ENCODE results near the gene SDHA. TPM values are rescaled to one million over a fixed set of nuclear protein-coding genes. Genes with fewer than 3 reads are reported as not detected.
"Not testable (repeated sequence)": the region's sequence is repeated elsewhere in the genome, so short reads cannot be mapped to it uniquely, and the experiment has no call there.

SDHA gene
- total RNA-seq, 2 experiments from 2014 or later = 167 to 172 TPM

DNA sequence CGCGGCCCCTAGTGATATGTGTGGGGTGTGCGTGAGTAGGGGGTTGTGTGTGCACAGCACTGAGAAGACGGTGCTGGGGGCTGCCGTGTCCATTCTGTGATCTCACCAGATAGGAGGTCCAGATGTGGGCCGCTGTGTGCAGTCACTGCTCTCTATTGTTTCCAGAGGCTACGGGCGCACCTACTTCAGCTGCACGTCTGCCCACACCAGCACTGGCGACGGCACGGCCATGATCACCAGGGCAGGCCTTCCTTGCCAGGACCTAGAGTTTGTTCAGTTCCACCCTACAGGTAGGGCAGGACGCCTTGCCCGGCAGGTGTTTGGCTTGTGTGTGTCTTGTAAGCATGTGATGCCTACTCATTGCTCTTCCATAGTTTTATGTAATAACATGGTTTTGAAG, 12.6 kb downstream of the SDHA start:
- no peaks in the 10 kb centered on the region for H3K9me3 Mint-ChIP-seq

DNA sequence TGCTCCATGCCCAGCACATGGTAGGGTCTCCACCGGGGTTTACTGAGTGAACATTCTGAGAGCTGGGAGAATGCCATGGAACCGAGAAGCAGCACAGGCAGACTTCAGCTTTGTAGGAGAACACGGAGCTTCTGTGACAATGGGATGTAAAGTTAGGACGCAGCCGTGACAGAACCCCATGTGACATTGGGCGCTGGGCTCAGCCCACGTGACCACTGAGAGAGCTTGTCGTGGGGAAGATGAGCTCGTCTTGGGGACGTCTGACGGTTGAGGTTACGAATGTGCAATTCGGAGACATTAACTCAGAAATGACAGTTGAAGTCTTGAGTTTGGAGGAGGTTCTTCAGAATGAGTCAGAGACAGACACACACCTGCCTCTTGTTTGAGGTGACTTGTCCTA, 13.5 kb downstream of the SDHA start:
- Mint-ChIP-seq H3K9me3 (no peaks in the 10 kb centered on the region), H3K36me3 (peaks cover 25% of the 10 kb centered on the region), H3K27ac (no peak overlapping the region), H3K4me3 (no peak overlapping the region), H3K27me3 (no peaks in the 10 kb centered on the region), H3K4me1 (no peaks in the 10 kb centered on the region)
- POLR2A ChIA-PET = no interaction called here
- ATAC-seq (ENCODE audit: low read depth) (no peak), DNase-seq (no peak)

More for the DNA sequence above, 12.6 kb downstream of the SDHA start:
- ATAC-seq (ENCODE audit: low read depth) = no peak
- Mint-ChIP-seq H3K4me3 (no peak overlapping the region), H3K36me3 (peaks cover 25% of the 10 kb centered on the region), H3K27ac (no peak overlapping the region), H3K4me1 (no peaks in the 10 kb centered on the region), H3K27me3 (no peaks in the 10 kb centered on the region)
- no peak for DNase-seq
- POLR2A ChIA-PET = no interaction called here

DNA sequence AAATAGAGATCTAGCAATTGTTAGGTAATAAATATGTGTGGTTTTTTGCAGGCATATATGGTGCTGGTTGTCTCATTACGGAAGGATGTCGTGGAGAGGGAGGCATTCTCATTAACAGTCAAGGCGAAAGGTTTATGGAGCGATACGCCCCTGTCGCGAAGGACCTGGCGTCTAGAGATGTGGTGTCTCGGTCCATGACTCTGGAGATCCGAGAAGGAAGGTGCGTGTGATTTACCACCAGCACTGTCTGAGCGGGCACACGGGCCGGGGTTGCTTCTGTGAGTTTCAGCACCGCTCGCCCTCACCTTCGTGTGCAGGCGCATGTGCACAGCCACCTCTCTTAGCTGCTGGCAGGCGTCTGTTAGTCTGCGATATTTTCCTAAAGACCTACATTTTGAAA, 15.3 kb downstream of the SDHA start:
- DNase-seq; H3K4me3 Mint-ChIP-seq; H3K4me1 Mint-ChIP-seq; H3K9me3 Mint-ChIP-seq; H3K27me3 Mint-ChIP-seq; H3K27ac Mint-ChIP-seq; ATAC-seq (ENCODE audit: low read depth); POLR2A ChIA-PET: not testable (repeated sequence)
- peaks cover 19% of the 10 kb centered on the region for H3K36me3 Mint-ChIP-seq

GRCh38 chr5:234450-234849, 16.3 kb downstream of the SDHA start:
- H3K4me1 Mint-ChIP-seq = no peaks in the 10 kb centered on the region
- H3K27me3 Mint-ChIP-seq = no peaks in the 10 kb centered on the region
- H3K27ac Mint-ChIP-seq = no peak overlapping the region
- no peak for ATAC-seq (ENCODE audit: low read depth)
- no peak overlapping the region for H3K4me3 Mint-ChIP-seq
- H3K36me3 Mint-ChIP-seq = peaks cover 15% of the 10 kb centered on the region
- POLR2A ChIA-PET = no interaction called here
- no peaks in the 10 kb centered on the region for H3K9me3 Mint-ChIP-seq
- DNase-seq = no peak

- H3K9me3 Mint-ChIP-seq; H3K27ac Mint-ChIP-seq; DNase-seq; POLR2A ChIA-PET; H3K27me3 Mint-ChIP-seq; H3K4me1 Mint-ChIP-seq; ATAC-seq (ENCODE audit: low read depth); H3K4me3 Mint-ChIP-seq: not testable (repeated sequence)
- H3K36me3 Mint-ChIP-seq = peaks cover 20% of the 10 kb centered on the region
Observed at GRCh38 chr5:235527-235926, 17.4 kb downstream of the SDHA start.

DNA sequence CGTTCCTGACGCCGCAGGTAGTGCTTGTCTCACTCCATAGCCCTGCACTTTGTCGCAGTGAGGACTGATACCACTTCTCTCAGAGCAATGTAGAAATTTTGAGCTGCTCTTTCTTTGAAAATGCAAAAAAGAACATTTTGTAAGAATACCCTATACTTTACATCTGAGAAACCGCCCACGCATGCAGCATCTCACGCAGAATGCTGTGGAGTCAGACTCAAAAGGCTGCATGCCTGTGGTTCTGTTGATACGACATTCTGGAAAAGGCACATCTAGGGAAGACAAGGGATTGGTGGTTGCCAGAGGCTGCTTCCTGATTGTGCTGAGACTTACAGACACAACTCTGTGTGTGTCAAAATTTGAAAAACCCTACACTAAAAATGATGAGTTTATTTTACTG, 19.8 kb downstream of the SDHA start:
- H3K4me1 Mint-ChIP-seq; H3K27me3 Mint-ChIP-seq; POLR2A ChIA-PET; H3K4me3 Mint-ChIP-seq; H3K27ac Mint-ChIP-seq; DNase-seq; H3K9me3 Mint-ChIP-seq; ATAC-seq (ENCODE audit: low read depth): not testable (repeated sequence)
- H3K36me3 Mint-ChIP-seq = peaks cover 41% of the 10 kb centered on the region

DNA sequence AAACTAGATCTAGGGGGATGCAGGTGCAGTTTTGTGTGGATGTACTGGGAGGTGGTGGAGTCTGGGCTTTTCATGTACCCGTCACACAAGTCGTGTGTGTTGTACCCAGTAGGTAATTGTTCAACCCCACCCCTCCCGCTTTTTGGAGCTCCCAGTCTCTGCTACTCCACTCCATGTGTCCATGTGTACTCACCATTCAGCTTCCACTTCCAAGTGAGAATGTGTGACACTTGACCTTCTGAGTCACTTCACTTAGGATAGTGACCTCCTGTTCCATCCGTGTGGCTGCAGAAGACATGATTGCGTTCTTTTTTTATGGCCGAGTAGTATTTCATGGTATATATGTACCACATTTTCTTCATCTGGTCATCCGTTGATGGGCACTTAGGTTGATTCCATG, 22.4 kb downstream of the SDHA start:
- ATAC-seq (ENCODE audit: low read depth); H3K27me3 Mint-ChIP-seq; DNase-seq; POLR2A ChIA-PET; H3K27ac Mint-ChIP-seq; H3K9me3 Mint-ChIP-seq; H3K4me3 Mint-ChIP-seq; H3K4me1 Mint-ChIP-seq: not testable (repeated sequence)
- H3K36me3 Mint-ChIP-seq = peaks cover 37% of the 10 kb centered on the region

GRCh38 chr5:241045-241669, 23.0 kb downstream of the SDHA start:
- not testable (repeated sequence) for H3K4me3 Mint-ChIP-seq; H3K27me3 Mint-ChIP-seq; H3K9me3 Mint-ChIP-seq; DNase-seq; ATAC-seq (ENCODE audit: low read depth); H3K4me1 Mint-ChIP-seq; H3K27ac Mint-ChIP-seq
- H3K36me3 Mint-ChIP-seq = peaks cover 39% of the 10 kb centered on the region
- POLR2A ChIA-PET = interaction anchor here (0.6 kb wide), 1 partner anchor 30 kb away, joined by 4 read pairs; no protein-coding TSS in a partner anchor

- H3K27ac Mint-ChIP-seq = peak overlapping the region; percentile 81
- ATAC-seq (ENCODE audit: low read depth); DNase-seq; H3K27me3 Mint-ChIP-seq; H3K4me1 Mint-ChIP-seq; H3K9me3 Mint-ChIP-seq: not testable (repeated sequence)
- H3K4me3 Mint-ChIP-seq = peak overlapping the region; percentile 53
- POLR2A ChIA-PET = interaction anchor here (1.9 kb wide), 1 partner anchor 27 kb away, joined by 6 read pairs; the partner anchor contains the start of gene PDCD6
- peaks cover 55% of the 10 kb centered on the region for H3K36me3 Mint-ChIP-seq
Observed at GRCh38 chr5:243683-244367, 25.7 kb downstream of the SDHA start.

DNA sequence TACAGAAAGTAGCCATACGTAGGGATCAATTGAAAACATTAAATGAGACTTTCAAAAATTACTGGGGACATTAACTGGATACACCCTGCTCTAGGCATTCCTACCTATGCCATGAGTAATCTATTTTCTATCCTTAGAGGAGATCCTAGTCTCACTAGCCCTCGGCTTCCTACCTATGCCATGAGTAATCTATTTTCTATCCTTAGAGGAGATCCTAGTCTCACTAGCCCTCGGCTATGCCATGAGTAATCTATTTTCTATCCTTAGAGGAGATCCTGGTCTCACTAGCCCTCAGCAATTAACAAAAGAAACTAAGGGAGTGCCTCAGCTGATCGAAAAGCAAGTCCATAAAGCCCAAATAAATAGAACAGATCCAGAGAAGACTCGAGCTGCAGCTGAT, 27.6 kb downstream of the SDHA start:
- H3K4me1 Mint-ChIP-seq; POLR2A ChIA-PET; ATAC-seq (ENCODE audit: low read depth); H3K27ac Mint-ChIP-seq; H3K27me3 Mint-ChIP-seq; H3K9me3 Mint-ChIP-seq; DNase-seq; H3K4me3 Mint-ChIP-seq: not testable (repeated sequence)
- peaks cover 52% of the 10 kb centered on the region for H3K36me3 Mint-ChIP-seq

DNA sequence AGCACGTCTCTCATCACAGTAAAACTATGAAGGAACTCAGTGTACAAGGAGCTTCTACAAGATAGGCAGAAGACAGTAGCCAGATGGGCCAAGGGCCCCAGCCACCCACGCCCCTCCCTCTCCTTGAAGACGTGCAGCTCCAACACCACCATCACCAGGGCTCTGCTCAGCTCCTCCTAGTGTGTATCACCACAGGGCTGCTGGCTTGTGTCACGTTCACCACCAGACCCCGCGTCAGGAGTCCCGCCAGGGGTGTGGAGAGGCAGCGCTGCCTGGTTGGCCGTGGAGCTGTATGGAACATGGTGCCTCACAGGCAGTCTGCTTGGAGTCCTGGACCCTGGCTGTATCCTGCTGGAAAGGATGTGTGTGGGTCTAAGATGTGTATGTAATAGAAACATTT, 32.3 kb downstream of the SDHA start:
- H3K27ac Mint-ChIP-seq; POLR2A ChIA-PET; H3K4me1 Mint-ChIP-seq; H3K4me3 Mint-ChIP-seq; ATAC-seq (ENCODE audit: low read depth); DNase-seq; H3K9me3 Mint-ChIP-seq; H3K27me3 Mint-ChIP-seq: not testable (repeated sequence)
- peaks cover 42% of the 10 kb centered on the region for H3K36me3 Mint-ChIP-seq

- peaks cover 41% of the 10 kb centered on the region for H3K36me3 Mint-ChIP-seq
- H3K9me3 Mint-ChIP-seq; H3K4me1 Mint-ChIP-seq; H3K27ac Mint-ChIP-seq; DNase-seq; H3K4me3 Mint-ChIP-seq; POLR2A ChIA-PET; ATAC-seq (ENCODE audit: low read depth); H3K27me3 Mint-ChIP-seq: not testable (repeated sequence)
Observed at GRCh38 chr5:251016-251415, 32.9 kb downstream of the SDHA start.

GRCh38 chr5:251538-251937, 33.4 kb downstream of the SDHA start:
- H3K9me3 Mint-ChIP-seq; ATAC-seq (ENCODE audit: low read depth); H3K4me3 Mint-ChIP-seq; H3K27me3 Mint-ChIP-seq; H3K27ac Mint-ChIP-seq; H3K4me1 Mint-ChIP-seq; DNase-seq; POLR2A ChIA-PET: not testable (repeated sequence)
- peaks cover 40% of the 10 kb centered on the region for H3K36me3 Mint-ChIP-seq

DNA sequence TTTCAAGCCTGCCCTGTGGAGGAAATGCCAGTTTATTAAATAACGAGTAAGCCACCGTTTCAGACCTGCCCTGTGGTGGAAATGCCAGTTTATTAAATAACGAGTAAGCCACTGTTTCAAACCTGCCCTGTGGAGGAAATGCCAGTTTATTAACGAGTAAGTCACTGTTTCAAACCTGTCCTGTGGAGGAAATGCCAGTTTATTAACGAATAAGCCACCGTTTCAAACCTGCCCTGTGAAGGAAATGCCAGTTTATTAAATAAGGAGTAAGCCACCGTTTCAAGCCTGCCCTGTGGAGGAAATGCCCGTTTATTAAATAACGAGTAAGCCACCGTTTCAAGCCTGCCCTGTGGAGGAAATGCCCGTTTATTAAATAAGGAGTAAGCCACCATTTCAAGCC, 33.9 kb downstream of the SDHA start:
- POLR2A ChIA-PET; H3K4me3 Mint-ChIP-seq; H3K9me3 Mint-ChIP-seq; ATAC-seq (ENCODE audit: low read depth); H3K27me3 Mint-ChIP-seq; DNase-seq; H3K27ac Mint-ChIP-seq; H3K4me1 Mint-ChIP-seq: not testable (repeated sequence)
- peaks cover 42% of the 10 kb centered on the region for H3K36me3 Mint-ChIP-seq

All from activated naive CD8-positive, alpha-beta T cell treated with anti-CD3 and anti-CD28 coated beads, Interleukin-2, amount 10 ng/mL, durations not matched to agents 7 days and 5 days (primary cell).